Hematopoietic multipotent progenitor cell (in vitro differentiated cells): Measurements from ENCODE around the gene ADD2. TPM values are rescaled to one million over a fixed set of nuclear protein-coding genes. Genes with fewer than 3 reads are reported as not detected.
"Not testable (repeated sequence)": the region's sequence is repeated elsewhere in the genome, so short reads cannot be mapped to it uniquely, and the experiment has no call there.

Experiments used
- DNase-seq, 3 donors: peaks; one replicate each; pipeline ENCODE4 v3.0.0-alpha.2; 2011 to 2015; ENCODE audit warnings: low read depth in 2 of 3, low spot score in 2 of 3
- total RNA-seq: library from RNA; depleted of rRNA; stranded (reverse); fragments of >200 nt; gene quantifications from one replicate; pipeline ENCODE4 v1.2.3, GENCODE V29; 2012

ADD2 gene
- total RNA-seq, 1 donor: 4.3 TPM

GRCh38 chr2:70648961-70649360 is 119.0 kb downstream of the ADD2 start:
- no peak for DNase-seq

GRCh38 chr2:70647873-70648481 is 120.0 kb downstream of the ADD2 start:
- peak; percentile 48 to 78 (median 64) for DNase-seq

GRCh38 chr2:70646420-70646818 is 121.6 kb downstream of the ADD2 start:
- DNase-seq: no peak

- peak in 1 of 3 donors; percentile 13 for DNase-seq
Measured at GRCh38 chr2:70645733-70646419, 122.1 kb downstream of the ADD2 start.

GRCh38 chr2:70643715-70644114 is 124.3 kb downstream of the ADD2 start:
- DNase-seq: peak in 1 of 3 donors; percentile 31

GRCh38 chr2:70641263-70641784 is 126.7 kb downstream of the ADD2 start:
- no peak for DNase-seq

- no peak for DNase-seq
Measured at GRCh38 chr2:70639841-70640436, 128.1 kb downstream of the ADD2 start.

GRCh38 chr2:70638561-70638960 is 129.4 kb downstream of the ADD2 start:
- DNase-seq: no peak

GRCh38 chr2:70633508-70633907 is 134.5 kb downstream of the ADD2 start:
- no peak for DNase-seq

GRCh38 chr2:70632966-70633365 is 135.0 kb downstream of the ADD2 start:
- no peak for DNase-seq

- no peak for DNase-seq
Measured at GRCh38 chr2:70632388-70632787, 135.6 kb downstream of the ADD2 start.

- no peak for DNase-seq
Measured at GRCh38 chr2:70630761-70631160, 137.2 kb downstream of the ADD2 start.

GRCh38 chr2:70627211-70627898 is 140.6 kb downstream of the ADD2 start:
- DNase-seq: no peak

- no peak for DNase-seq
Measured at GRCh38 chr2:70626254-70626990, 141.6 kb downstream of the ADD2 start.

GRCh38 chr2:70621536-70621935 is 146.5 kb downstream of the ADD2 start:
- DNase-seq: not testable (repeated sequence)

GRCh38 chr2:70620020-70620419 is 148.0 kb downstream of the ADD2 start:
- DNase-seq: no peak

GRCh38 chr2:70619167-70619566 is 148.8 kb downstream of the ADD2 start:
- no peak for DNase-seq

GRCh38 chr2:70616168-70616694 is 151.8 kb downstream of the ADD2 start:
- DNase-seq: no peak

GRCh38 chr2:70615222-70615621 is 152.8 kb downstream of the ADD2 start:
- no peak for DNase-seq

- DNase-seq: no peak
Measured at GRCh38 chr2:70613521-70613920, 154.5 kb downstream of the ADD2 start.
